ENCODE measurements around the gene THTPA. TPM values are rescaled to one million over a fixed set of nuclear protein-coding genes. Genes with fewer than 3 reads are reported as not detected.

THTPA gene
- total and polyA plus RNA-seq, 9 of the 15 experiments (the other 6 are each of a cell fraction or from before 2014, with no cell fraction given), result 2.4 to 8.7 (median 5.2) TPM

- ChIA-PET POLR2A (interaction anchor here (0.6 kb wide), 1 partner anchor 76 kb away, joined by 3 read pairs; no protein-coding TSS in a partner anchor), CTCF (ENCODE audit: low intra/inter-chr PET ratio) (interaction anchor here (2.0 kb wide), 1 partner anchor 80 kb away, joined by 12 read pairs; no protein-coding TSS in a partner anchor)
- Histone ChIP-seq H3K9me3 (replicated peaks; ENCODE audit: control insufficient read depth, insufficient read depth, low read depth, low read length) (no peaks in the 10 kb centered on the region), H3K9me1 (ENCODE audit: control insufficient read depth, insufficient read depth, low read length) (no peaks in the 10 kb centered on the region), H3K36me3 (ENCODE audit: control insufficient read depth, insufficient read depth, low read length) (peaks cover 50% of the 10 kb centered on the region; the same call in 2 of the 3 replicates), H3K9ac (ENCODE audit: insufficient read depth in 1 of 2, low read depth in 2 of 2, low read length in 2 of 2) (no peak overlapping the region; a peak in 1 of 4 replicates), H4K20me1 (replicated peaks; ENCODE audit: control insufficient read depth, insufficient read depth, low read length) (0 out of 2 replicates have a peak, but pooled peaks cover 3% of the 10 kb centered on the region), H3K27ac (ENCODE audit: extremely low read depth, low read depth, low read length) (no peak overlapping the region), H3K4me2 (ENCODE audit: insufficient read depth, low read length) (no peak overlapping the region), H2AFZ (ENCODE audit: low read depth, low read length) (no peak overlapping the region), H3K27me3 (ENCODE audit: control insufficient read depth in 2 of 2, insufficient read depth in 2 of 2, low read length in 2 of 2) (no peaks in the 10 kb centered on the region), H3K4me1 (replicated peaks in 1 of 2; ENCODE audit: control insufficient read depth in 2 of 2, insufficient read depth in 2 of 2, low read length in 2 of 2) (peaks cover 7 to 13% of the 10 kb centered on the region in 2 experiments; a peak in 3 of 5 replicates), H3K79me2 (ENCODE audit: control insufficient read depth, insufficient read depth, low read length) (peaks cover 10% of the 10 kb centered on the region), H3K4me3 (no peak overlapping the region)
- DNase-seq (ENCODE audit: extremely low read depth in 1 of 4, low spot score in 3 of 4) (no peak), ATAC-seq (no peak), FAIRE-seq (no peak)
- intact Hi-C loops (cut with micrococcal nuclease), result loop anchor here (1.0 to 10.0 kb wide), 2 partner anchors 80 to 234 kb away; partner anchors contain the start of gene PABPN1
- TF ChIP-seq ZNF655 (CRISPR knock-in tag; IDR thresholded peaks at IDR 0.05), result no peak
- no peak for TF ChIP-seq SRSF7 (optimal IDR thresholded peaks at IDR 0.05; ENCODE audit: low read depth, low read length)
- TF ChIP-seq TEAD1 (CRISPR knock-in tag; IDR thresholded peaks at IDR 0.05), result no peak
- no peak for TF ChIP-seq HSF4 (CRISPR knock-in tag; IDR thresholded peaks at IDR 0.05; ENCODE audit: borderline replicate concordance)
- no peak for TF ChIP-seq ARID2 (IDR thresholded peaks at IDR 0.05)
- no peak for TF ChIP-seq TGIF2 (CRISPR knock-in tag; IDR thresholded peaks at IDR 0.05)
- TF ChIP-seq USF1 (CRISPR knock-in tag; IDR thresholded peaks at IDR 0.05), result no peak
- TF ChIP-seq ADNP (tag; IDR thresholded peaks at IDR 0.05), result no peak
- in situ Hi-C loops (cut with MboI), result loop anchor here (5.0 kb wide), 1 partner anchor 71 kb away; no protein-coding TSS in a partner anchor
- BruUV-seq (replicated peaks), result no TSS peak
- WGBS (ENCODE audit: insufficient coverage, low coverage, missing lambda C conversion rate), result 77% methylated on average over 5 of the region's 10 CpGs
These were observed 2.4 kb downstream of the THTPA start for GRCh38 chr14:23558346-23559009.
